Stimulated activated CD8-positive, alpha-beta memory T cell treated with anti-CD3 and anti-CD28 coated beads, Interleukin-15, amount 100 ng/mL, for 1 hour (primary cell): ENCODE measurements around the gene NOL8.

Experiments used
- DNase-seq: peaks from one replicate; pipeline ENCODE4 v3.0.0-alpha.2; 2020; ENCODE audit warnings: low read depth

The NOL8 gene

GRCh38 chr9:92325269-92325990 is at the start of gene NOL8, which contains the start of gene CENPP:
TSS of gene NOL8 (minus strand) at chr9:92325350. CDS start at chr9:92324161, 1,189 bp downstream.
TSS of gene CENPP (plus strand) at chr9:92325953.
- peak; percentile 60 for DNase-seq

- DNase-seq = no peak
Observed at GRCh38 chr9:92373167-92373566, 48.0 kb upstream of the NOL8 start.

GRCh38 chr9:92369075-92369474 is 43.9 kb upstream of the NOL8 start:
- no peak for DNase-seq

GRCh38 chr9:92360083-92360482 is 34.9 kb upstream of the NOL8 start:
- DNase-seq = no peak

- DNase-seq = no peak
Observed at GRCh38 chr9:92359394-92359995, 34.3 kb upstream of the NOL8 start.

- no peak for DNase-seq
Observed at GRCh38 chr9:92353051-92353450, 27.9 kb upstream of the NOL8 start.

- DNase-seq = no peak
Observed at GRCh38 chr9:92350740-92351133, 25.6 kb upstream of the NOL8 start.

- no peak for DNase-seq
Observed at GRCh38 chr9:92349771-92350739, 24.9 kb upstream of the NOL8 start.

- DNase-seq = no peak
Observed at GRCh38 chr9:92345582-92345981, 20.4 kb upstream of the NOL8 start.

- DNase-seq = no peak
Observed at GRCh38 chr9:92342825-92343488, 17.8 kb upstream of the NOL8 start.

- no peak for DNase-seq
Observed at GRCh38 chr9:92341578-92341977, 16.4 kb upstream of the NOL8 start.

GRCh38 chr9:92333282-92333634 is 8.1 kb upstream of the NOL8 start:
- DNase-seq = no peak

- DNase-seq = no peak
Observed at GRCh38 chr9:92332577-92333281, 7.6 kb upstream of the NOL8 start.

GRCh38 chr9:92328225-92328624 is 3.1 kb upstream of the NOL8 start:
- DNase-seq = no peak

- no peak for DNase-seq
Observed at GRCh38 chr9:92327283-92327850, 2.2 kb upstream of the NOL8 start.

GRCh38 chr9:92325991-92326500 is 896 bp upstream of the NOL8 start:
- no peak for DNase-seq

- no peak for DNase-seq
Observed at GRCh38 chr9:92324889-92325268, 271 bp downstream of the NOL8 start.

- DNase-seq = no peak
Observed at GRCh38 chr9:92324431-92324830, 719 bp downstream of the NOL8 start.

- DNase-seq = no peak
Observed at GRCh38 chr9:92315456-92315855, 9.7 kb downstream of the NOL8 start.

GRCh38 chr9:92313624-92314012 is 11.5 kb downstream of the NOL8 start:
- DNase-seq = no peak
